Fibroblast of lung (primary cell): ENCODE results near the gene NAT14. TPM values are rescaled to one million over a fixed set of nuclear protein-coding genes. Genes with fewer than 3 reads are reported as not detected.
A peak's percentile ranks its signal among the peaks of the same experiment; 100 is the strongest.

ENCODE experiments used
- DNase-seq, 2 donors: peaks; one replicate each; pipeline versions ENCODE4 v3.0.0 to v3.0.0-alpha.2; 2010; ENCODE audit warnings: low read depth in 2 of 2
- H2AFZ ChIP-seq: 2 replicates; pipeline ENCODE4 v1.5.1; 2012; ENCODE audit warnings: low read length, control low read depth, inconsistent platforms
- H3K27ac ChIP-seq: 2 replicates; pipeline ENCODE4 v1.5.1; 2011; ENCODE audit warnings: low read length, control low read depth; ENCODE audit not compliant: insufficient read depth
- H3K27me3 ChIP-seq: 2 replicates; pipeline ENCODE4 v1.5.1; 2011; ENCODE audit warnings: mild to moderate bottlenecking, low read length; ENCODE audit not compliant: control insufficient read depth, insufficient read depth
- H3K36me3 ChIP-seq: 2 replicates; pipeline ENCODE4 v1.5.1; 2011; ENCODE audit warnings: low read length; ENCODE audit not compliant: control insufficient read depth, insufficient read depth
- H3K4me1 ChIP-seq: 2 replicates; pipeline ENCODE4 v1.5.1; 2011; ENCODE audit warnings: low read length; ENCODE audit not compliant: control insufficient read depth, insufficient read depth; ENCODE audit errors: extremely low read depth
- H3K4me2 ChIP-seq: 2 replicates; pipeline ENCODE4 v1.5.1; 2011; ENCODE audit warnings: low read length, control low read depth; ENCODE audit not compliant: insufficient read depth; ENCODE audit errors: extremely low read depth
- H3K4me3 ChIP-seq, 4 experiments: fragments of 200-600 bp in 1 of 4; sonication (generic) in 1 of 4; replicated peaks in 1 of 4; 2 replicates each; pipeline ENCODE4 v1.5.1; 2011 to 2016; ENCODE audit warnings: low read length in 4 of 4, low read depth in 3 of 4, mild to moderate bottlenecking in 3 of 4, control low read depth in 2 of 4, inconsistent platforms in 1 of 4, mixed read lengths in 1 of 4; ENCODE audit not compliant: insufficient read depth in 1 of 4; ENCODE audit errors: control extremely low read depth in 1 of 4
- H3K79me2 ChIP-seq: 2 replicates; pipeline ENCODE4 v1.5.1; 2012; ENCODE audit warnings: mild to moderate bottlenecking, low read length, inconsistent platforms; ENCODE audit not compliant: control insufficient read depth, insufficient read depth
- H3K9ac ChIP-seq: 2 replicates; pipeline ENCODE4 v1.5.1; 2011; ENCODE audit warnings: mild to moderate bottlenecking, low read length, control low read depth; ENCODE audit not compliant: insufficient read depth
- H3K9me3 ChIP-seq: 2 replicates; pipeline ENCODE4 v1.5.1; 2012; ENCODE audit warnings: low read depth, low read length; ENCODE audit not compliant: control insufficient read depth, insufficient read depth
- H4K20me1 ChIP-seq: 2 replicates; pipeline ENCODE4 v1.5.1; 2011; ENCODE audit warnings: low read length; ENCODE audit not compliant: control insufficient read depth, insufficient read depth; ENCODE audit errors: extremely low read depth
- EZH2 ChIP-seq: IDR thresholded peaks from 2 replicates; pipeline ENCODE4 v1.5.1; 2012; ENCODE audit warnings: low read length, control low read depth, mild to moderate bottlenecking; ENCODE audit errors: missing control alignments
- polyA plus RNA-seq, 2 donors: library from polyadenylated mRNA; depleted of rRNA in 1 of 2; stranded (reverse) in 1 of 2; unstranded in 1 of 2; fragments of >200 nt; gene quantifications; 2 replicates each; pipeline ENCODE4 v1.2.1, GENCODE V29; 2011 to 2012; ENCODE audit warnings: missing spikeins in 1 of 2
- total RNA-seq: library from RNA; depleted of rRNA; stranded (reverse); fragments of >200 nt; gene quantifications from 2 replicates; pipeline ENCODE4 v1.2.1, GENCODE V29; 2014
- TF ChIP-seq, protein P1 (sequence below), 2 donors: IDR thresholded peaks in 1 of 2; conservative IDR thresholded peaks in 1 of 2; 1 replicate in 1 of 2; 2 replicates in 1 of 2; pipeline ENCODE4 v1.5.1; 2011 to 2012; ENCODE audit warnings: low read length in 2 of 2, control low read depth in 1 of 2, inconsistent platforms in 1 of 2, low read depth in 1 of 2, mild to moderate bottlenecking in 1 of 2

NAT14 gene
- total and polyA plus RNA-seq, 2 donors (not counting 1 experiment from before 2014, with no cell fraction given) = 18.2 to 18.3 TPM

DNA sequence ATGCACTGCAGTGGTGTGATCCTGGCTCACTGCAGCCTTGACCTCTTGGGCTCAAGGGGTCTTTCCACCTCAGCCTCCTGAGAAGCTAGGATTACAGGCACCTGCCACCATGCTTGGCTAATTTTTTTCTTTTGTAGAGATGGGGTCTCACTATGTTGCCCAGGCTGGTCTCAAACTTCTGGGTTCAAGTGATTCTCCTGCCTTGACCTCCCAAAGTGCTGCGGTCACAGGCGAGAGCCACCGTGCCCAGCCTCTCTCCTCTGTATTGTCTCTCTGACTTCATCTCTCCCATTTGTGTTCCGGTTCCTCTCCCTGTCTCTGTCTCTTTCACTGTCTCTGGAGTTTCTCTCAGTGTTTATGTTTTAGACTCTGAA lies 18.8 kb upstream of the NAT14 start:
- Histone ChIP-seq H3K27ac (no peak overlapping the region), H2AFZ (no peak overlapping the region), H3K4me1 (peaks cover 5% of the 10 kb centered on the region), H3K36me3 (no peaks in the 10 kb centered on the region), H3K27me3 (no peaks in the 10 kb centered on the region), H3K9me3 (no peaks in the 10 kb centered on the region), H3K4me3 (no peak overlapping the region), H3K79me2 (no peaks in the 10 kb centered on the region), H4K20me1 (no peaks in the 10 kb centered on the region), H3K4me2 (no peak overlapping the region), H3K9ac (no peak overlapping the region)
- no peak for DNase-seq
- no peak for TF ChIP-seq EZH2
- TF ChIP-seq, protein P1, sequence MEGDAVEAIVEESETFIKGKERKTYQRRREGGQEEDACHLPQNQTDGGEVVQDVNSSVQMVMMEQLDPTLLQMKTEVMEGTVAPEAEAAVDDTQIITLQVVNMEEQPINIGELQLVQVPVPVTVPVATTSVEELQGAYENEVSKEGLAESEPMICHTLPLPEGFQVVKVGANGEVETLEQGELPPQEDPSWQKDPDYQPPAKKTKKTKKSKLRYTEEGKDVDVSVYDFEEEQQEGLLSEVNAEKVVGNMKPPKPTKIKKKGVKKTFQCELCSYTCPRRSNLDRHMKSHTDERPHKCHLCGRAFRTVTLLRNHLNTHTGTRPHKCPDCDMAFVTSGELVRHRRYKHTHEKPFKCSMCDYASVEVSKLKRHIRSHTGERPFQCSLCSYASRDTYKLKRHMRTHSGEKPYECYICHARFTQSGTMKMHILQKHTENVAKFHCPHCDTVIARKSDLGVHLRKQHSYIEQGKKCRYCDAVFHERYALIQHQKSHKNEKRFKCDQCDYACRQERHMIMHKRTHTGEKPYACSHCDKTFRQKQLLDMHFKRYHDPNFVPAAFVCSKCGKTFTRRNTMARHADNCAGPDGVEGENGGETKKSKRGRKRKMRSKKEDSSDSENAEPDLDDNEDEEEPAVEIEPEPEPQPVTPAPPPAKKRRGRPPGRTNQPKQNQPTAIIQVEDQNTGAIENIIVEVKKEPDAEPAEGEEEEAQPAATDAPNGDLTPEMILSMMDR (conservative IDR thresholded peaks at IDR 0.05 in 1 of 2, IDR thresholded peaks at IDR 0.05 in 1 of 2; ENCODE audit: low read depth in 1 of 2, low read length in 2 of 2) = no peak

DNA sequence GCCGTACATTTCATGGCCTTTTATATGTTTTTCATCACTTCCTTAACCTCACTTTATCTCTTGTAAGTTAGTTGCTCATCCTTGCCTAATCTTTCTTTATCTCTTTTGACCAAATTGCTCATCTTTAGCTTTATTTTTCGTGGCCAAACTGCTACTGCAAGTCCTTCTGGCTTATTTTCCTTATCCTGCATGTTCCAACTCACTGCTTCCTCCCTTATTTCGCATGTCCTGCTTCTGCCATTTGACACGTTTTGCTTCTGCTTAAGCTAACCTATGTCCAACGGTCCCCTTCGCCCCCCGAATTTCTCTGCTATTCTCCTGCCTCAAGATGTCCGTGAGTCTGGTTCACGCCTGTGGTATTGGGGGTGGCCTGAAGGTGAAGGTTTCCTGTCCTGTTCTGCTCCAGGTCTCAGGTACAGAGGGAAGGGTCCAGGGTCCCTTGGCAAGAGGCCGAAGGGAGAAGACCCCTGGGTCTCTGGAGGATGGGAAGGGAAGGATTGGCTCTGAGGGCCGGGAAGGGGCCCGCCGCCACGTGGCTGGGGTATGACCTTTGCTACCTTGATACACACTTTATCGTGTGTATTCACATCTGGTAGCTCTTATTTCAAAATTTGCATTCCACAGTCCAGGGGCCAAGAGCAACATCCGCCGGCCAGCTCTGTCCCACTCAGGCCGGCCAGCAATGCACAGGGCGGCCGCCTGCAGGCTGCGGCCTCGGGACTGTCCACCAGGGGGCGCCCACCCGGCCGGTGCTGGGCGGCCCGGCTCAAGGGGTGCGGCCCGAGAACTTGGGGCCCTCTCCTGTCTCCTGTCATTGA lies 17.5 kb upstream of the NAT14 start:
- Histone ChIP-seq H3K4me2 (no peak overlapping the region), H3K79me2 (no peaks in the 10 kb centered on the region), H3K27ac (no peak overlapping the region), H3K36me3 (no peaks in the 10 kb centered on the region), H3K9me3 (no peaks in the 10 kb centered on the region), H3K9ac (no peak overlapping the region), H3K4me3 (no peak overlapping the region), H3K27me3 (no peaks in the 10 kb centered on the region), H2AFZ (no peak overlapping the region), H4K20me1 (no peaks in the 10 kb centered on the region), H3K4me1 (peaks cover 4% of the 10 kb centered on the region)
- no peak for TF ChIP-seq EZH2
- TF ChIP-seq, protein P1 (conservative IDR thresholded peaks at IDR 0.05 in 1 of 2, IDR thresholded peaks at IDR 0.05 in 1 of 2; ENCODE audit: low read depth in 1 of 2, low read length in 2 of 2) = peak; percentile 60 to 90
- peak; percentile 41 to 61 for DNase-seq

DNA sequence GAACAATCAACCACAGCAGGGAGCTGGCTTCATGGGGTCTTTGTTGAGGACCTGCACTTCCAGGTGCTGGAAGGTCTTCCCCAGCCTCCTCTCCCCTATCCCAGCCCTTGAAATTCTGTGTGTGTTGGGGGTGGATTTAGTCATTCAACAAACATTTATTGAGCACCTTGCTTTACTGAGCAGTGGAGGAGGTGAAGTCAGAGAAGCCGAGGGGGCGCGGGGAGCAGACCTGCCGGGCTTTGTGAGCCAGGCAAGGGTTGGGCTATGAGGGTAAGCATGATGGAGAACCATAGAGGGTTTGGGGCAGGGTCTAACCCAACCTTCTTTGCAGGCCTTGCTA lies 17.0 kb upstream of the NAT14 start:
- no peaks in the 10 kb centered on the region for H3K27me3 ChIP-seq
- no peak for DNase-seq
- H2AFZ ChIP-seq = no peak overlapping the region
- no peaks in the 10 kb centered on the region for H3K79me2 ChIP-seq
- no peak overlapping the region for H3K4me2 ChIP-seq
- no peak overlapping the region for H3K27ac ChIP-seq
- H3K4me3 ChIP-seq = no peak overlapping the region
- no peaks in the 10 kb centered on the region for H4K20me1 ChIP-seq
- H3K9me3 ChIP-seq = no peaks in the 10 kb centered on the region
- TF ChIP-seq, protein P1 (conservative IDR thresholded peaks at IDR 0.05 in 1 of 2, IDR thresholded peaks at IDR 0.05 in 1 of 2; ENCODE audit: low read depth in 1 of 2, low read length in 2 of 2) = no peak
- TF ChIP-seq EZH2 = no peak
- H3K9ac ChIP-seq = no peak overlapping the region
- H3K36me3 ChIP-seq = no peaks in the 10 kb centered on the region
- peaks cover 4% of the 10 kb centered on the region for H3K4me1 ChIP-seq
